GM19372 (cell line): ENCODE results near the gene PAQR4.

ENCODE experiments used
- ATAC-seq: cut with Tn5 transposase; IDR thresholded peaks from one replicate; pipeline ENCODE4 v1.9.1; 2021; ENCODE audit warnings: mild to moderate bottlenecking, low read depth, moderate library complexity; ENCODE audit not compliant: unreplicated experiment

Gene PAQR4

DNA sequence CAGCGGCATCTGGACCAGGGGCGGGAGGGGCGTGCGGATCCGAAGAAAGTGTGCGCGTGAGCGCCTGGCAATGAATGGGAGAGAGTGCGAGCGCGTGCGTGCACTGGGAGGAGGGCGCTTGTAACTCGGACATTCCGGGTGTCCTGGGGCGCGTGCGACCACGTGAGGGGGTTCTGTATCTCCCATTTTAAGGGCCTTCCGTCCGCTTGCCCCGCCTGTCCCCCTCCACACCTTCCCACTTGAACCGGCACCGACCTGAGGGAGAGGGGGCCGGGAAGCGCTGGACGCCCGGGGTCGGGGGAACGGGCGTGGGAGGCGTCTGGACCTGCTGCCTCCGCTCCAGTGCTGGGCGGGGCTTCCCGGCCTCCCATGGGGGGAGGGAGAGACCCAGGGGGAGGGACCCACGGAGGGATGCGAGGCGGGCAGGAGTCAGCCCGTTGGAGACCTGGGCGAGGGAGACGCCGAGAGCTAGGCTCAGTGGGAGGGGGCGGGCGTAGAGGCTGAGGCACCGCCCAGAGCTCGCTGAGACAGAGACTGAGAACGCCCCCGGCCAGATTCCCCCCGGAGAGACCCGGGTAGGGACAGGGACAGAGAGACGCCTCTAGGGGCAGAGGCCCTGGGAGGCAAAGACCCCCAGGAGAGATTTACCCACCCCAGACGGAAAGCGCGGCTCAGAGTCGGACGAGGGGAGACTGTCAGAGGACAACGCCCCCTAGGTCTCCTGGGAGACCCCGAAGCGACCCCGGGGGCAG, 5.2 kb upstream of the PAQR4 start, which contains the start of gene KREMEN2:
Gene KREMEN2, plus strand, starts transcription at position 553 of the 752 bp plus-strand sequence. CDS start 246 bp downstream, outside the sequence.
- ATAC-seq, result no peak

DNA sequence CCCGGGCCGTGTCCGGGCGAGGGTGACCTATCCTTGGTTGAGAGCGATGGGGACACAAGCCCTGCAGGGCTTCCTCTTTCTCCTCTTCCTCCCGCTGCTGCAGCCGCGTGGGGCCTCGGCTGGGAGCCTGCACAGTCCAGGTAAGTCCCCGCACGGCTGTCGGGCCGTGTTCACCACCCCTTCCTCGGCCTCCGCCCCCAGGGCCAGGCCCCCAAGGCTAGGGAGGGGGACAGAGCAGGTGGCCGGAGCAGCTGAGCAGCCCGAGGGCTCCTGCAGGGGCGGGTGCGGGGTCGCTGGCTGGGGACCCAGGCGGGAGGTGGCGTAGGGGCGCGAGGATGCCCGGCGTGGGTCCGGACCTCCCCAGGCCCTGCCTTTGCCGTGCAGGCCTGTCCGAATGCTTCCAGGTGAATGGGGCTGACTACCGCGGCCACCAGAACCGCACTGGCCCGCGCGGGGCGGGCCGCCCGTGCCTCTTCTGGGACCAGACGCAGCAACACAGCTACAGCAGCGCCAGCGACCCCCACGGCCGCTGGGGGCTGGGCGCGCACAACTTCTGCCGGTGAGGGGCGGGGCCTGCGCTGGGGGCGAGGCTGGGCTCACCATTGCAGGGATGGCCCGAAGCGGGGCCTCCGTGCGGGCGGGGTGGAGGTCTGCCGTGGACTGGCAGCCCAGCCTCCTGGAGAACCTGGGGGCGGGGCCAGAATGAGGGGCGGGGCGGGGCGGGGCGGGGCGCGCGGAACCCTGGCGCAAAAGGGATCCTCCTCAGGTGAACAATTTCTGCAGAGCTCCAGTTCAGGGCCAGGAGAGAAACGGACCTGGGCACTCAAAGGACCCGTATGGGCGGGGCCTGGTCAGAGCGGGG, 4.4 kb upstream of the PAQR4 start:
- ATAC-seq, result no peak

DNA sequence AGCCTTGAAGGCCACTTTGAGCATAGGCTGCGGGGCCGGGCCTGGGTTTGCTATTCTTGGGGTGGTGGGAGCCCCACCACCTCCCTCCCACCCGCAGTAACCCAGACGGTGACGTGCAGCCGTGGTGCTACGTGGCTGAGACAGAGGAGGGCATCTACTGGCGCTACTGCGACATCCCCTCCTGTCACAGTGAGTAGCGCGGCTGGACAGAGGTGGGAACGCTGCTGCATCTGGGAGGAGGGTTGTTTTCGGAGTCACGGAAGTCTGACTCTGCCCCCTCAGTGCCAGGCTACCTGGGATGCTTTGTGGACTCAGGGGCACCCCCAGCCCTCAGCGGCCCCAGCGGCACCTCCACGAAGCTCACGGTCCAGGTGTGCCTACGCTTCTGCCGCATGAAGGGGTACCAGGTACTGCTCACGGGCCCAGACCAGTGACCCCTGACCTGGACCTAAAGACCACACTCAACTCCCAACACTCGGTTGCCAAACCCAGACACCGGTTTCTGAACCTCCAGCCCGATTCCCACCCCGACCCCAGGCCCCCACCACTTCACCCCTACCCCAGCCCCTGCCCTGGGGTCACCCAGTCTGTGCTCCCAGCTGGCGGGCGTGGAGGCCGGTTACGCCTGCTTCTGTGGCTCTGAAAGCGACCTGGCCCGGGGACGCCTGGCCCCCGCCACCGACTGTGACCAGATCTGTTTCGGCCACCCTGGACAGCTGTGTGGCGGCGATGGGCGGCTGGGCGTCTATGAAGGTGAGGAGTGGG, 2.9 kb upstream of the PAQR4 start:
- no peak for ATAC-seq

DNA sequence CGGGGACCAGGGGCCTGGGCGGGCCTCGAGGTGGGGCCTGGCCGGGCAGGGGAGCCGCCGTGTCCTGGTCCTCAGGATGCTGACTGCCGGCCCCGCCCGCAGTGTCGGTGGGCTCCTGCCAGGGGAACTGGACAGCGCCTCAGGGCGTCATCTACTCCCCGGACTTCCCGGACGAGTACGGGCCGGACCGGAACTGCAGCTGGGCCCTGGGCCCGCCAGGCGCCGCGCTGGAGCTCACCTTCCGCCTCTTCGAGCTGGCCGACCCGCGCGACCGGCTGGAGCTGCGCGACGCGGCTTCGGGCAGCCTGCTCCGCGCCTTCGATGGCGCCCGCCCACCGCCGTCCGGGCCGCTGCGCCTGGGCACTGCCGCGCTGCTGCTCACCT, 2.3 kb upstream of the PAQR4 start:
- ATAC-seq, result no peak

DNA sequence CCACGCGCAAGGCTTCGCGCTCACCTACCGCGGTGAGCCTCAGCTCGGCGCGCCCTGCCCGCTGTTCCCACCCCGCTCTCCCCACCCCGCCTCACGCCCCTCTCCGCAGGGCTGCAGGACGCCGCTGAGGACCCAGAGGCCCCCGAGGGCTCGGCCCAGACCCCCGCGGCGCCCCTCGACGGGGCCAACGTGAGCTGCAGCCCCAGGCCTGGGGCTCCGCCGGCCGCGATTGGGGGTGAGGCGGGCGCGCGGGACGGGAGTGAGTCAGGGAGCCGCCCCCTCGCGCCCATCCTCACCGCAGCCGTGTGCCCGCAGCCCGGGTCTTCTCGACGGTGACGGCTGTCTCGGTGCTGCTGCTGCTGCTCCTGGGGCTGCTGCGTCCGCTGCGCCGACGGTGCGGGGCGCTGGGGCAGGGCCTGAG, 1.9 kb upstream of the PAQR4 start:
- ATAC-seq, result no peak

DNA sequence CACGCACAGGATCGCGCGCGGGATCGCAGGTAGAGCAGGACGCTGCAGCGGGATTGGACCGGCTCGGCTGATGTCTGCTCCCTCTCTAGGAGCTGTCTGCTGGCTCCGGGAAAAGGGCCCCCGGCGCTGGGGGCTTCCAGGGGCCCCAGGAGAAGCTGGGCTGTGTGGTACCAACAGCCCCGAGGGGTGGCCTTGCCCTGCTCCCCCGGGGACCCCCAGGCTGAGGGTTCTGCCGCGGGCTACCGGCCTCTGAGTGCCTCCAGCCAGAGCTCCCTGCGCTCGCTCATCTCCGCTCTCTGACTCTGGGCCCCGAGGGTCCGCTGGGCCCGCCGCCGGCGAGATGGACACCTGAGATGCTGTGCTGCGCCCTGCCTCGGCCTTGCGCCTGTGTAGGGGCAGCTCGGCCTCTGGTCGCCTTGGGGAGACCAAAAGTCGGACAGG, 1.4 kb upstream of the PAQR4 start:
- ATAC-seq, result no peak

DNA sequence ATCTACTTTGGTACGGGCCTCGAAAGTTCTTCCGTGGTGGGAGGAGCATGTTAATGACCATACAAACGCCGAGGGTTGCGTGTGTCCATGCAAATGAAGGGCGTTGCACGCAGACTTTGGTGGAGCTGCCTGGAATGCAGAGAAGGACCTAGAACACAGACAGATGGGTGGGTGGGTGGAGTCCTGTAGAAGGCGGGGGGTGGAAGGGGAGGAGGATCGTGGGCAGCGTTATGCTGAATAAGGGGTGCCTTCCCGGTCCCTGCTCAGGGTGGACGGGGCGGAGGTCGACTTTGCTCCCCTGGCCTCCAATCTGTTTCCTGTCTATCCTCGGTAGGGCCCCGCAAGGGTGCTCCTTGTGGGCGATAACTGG, 795 bp upstream of the PAQR4 start:
- ATAC-seq, result no peak

DNA sequence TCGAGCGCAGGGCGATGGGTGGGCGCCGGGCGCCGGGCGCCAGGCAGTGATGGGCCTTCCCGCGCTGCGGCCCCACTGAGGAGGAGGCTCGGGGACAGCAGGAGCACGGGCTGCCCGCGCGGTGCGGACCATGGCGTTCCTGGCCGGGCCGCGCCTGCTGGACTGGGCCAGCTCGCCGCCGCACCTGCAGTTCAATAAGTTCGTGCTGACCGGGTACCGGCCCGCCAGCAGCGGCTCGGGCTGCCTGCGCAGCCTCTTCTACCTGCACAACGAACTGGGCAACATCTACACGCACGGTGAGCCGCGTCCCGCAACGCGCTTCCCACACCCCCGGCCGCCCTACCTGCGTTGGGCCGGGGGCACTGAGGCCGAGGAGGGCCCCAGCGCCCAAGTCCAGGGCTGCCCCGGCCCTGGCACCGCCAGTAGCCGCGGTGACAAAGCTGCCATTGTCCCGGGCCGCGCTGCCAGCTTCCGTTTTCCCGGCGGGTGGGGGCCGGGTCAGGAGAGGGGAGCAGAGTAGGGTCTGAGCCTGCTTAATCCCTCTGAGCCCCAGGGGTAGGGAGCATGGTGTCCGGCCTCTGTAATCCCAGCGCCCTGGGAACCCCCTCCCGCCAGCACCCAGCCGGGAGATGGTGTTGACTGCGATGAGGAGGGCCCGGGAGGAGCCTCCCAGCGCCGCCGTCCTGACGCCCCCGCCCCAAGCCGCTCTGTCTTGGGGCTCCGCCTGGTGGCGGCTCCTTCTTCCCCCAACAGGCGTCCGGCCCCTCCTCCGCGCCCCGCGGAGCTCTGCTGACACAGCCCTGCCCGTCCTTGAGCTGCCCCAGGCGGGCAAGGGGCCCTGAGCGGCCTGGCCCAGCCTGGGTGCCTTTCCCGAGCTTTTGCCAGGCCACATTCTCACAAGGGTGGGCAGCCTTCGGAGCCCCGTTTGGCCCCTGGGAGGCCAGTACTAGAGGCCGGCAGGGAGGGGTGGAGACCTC, 685 bp downstream of the PAQR4 start:
- ATAC-seq, result peak; percentile 34

DNA sequence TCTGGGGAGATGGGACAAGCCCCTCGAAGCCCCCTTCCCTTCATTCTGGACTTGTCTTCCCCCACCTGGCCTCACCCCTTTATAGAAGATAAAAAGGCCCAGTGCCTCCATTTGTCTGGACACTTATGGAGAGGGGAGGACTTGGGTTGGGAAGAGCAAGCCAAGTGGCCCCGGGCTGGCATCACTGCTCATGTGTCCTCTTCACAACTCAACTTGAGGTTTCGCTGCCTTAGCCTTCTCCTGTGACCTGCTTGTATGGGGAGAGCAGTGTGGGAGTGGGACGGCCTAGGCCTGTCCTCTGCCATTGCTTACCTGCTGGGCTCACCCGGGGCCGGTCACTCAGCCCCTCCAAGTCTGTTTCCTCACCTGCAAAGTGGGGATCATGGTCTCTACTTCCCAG, 1.4 kb downstream of the PAQR4 start:
- no peak for ATAC-seq

DNA sequence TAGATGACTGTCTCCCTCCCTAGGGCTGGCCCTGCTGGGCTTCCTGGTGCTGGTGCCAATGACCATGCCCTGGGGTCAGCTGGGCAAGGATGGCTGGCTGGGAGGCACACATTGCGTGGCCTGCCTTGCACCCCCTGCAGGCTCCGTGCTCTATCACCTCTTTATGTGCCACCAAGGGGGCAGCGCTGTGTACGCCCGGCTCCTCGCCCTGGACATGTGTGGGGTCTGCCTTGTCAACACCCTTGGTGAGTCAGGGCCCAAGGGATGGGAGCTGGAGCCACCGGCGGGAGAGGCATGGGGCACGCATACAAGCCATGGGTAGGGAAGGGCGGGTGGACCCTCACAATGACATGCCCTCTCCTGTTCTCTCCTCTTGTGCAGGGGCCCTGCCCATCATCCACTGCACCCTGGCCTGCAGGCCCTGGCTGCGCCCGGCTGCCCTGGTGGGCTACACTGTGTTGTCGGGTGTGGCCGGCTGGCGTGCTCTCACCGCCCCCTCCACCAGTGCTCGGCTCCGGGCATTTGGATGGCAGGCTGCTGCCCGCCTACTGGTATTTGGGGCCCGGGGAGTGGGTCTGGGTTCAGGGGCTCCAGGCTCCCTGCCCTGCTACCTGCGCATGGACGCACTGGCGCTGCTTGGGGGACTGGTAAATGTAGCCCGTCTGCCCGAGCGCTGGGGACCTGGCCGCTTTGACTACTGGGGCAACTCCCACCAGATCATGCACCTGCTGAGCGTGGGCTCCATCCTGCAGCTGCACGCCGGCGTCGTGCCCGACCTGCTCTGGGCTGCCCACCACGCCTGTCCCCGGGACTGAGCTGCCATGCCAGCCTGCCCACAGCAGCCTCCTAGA, 2.2 kb downstream of the PAQR4 start:
- no peak for ATAC-seq

DNA sequence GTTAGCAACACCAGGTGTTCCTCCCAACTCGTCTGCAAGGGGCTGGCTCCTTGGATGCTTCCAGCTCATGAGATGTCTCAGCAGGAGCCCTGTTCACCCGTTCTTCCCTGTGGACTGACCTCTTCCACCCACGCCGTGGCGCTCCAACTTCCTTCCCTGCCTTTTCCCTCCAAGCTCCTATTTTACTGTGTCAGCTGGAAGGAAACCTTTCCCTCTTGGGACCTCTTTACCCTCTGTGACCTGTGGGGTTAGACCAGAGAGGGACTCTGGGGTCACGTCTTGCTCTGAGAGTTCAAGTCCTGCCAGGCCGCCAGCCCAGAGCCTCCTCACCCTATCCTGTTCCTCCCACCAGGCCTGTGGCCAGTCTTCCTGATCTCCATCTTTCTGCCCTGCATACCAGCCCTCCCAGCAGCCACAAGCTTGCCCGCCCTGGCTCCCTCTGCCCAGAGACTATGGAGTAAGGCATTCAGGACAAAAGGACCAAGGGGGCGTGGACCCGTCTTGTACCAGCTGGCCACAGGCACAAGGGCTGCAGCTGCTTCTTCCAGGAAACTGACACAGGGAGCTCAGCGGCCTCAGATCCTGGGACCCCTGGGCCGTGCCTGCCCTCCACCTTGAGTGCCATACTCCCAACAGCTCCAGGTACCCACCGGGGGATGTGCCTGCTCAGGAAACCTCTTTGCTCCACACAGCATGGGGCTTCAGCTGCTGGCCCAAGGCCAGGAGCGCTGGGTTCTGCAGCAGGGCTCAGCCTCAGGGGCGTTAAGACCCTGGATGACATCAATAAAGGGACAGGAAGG, 3.0 kb downstream of the PAQR4 start:
- no peak for ATAC-seq

DNA sequence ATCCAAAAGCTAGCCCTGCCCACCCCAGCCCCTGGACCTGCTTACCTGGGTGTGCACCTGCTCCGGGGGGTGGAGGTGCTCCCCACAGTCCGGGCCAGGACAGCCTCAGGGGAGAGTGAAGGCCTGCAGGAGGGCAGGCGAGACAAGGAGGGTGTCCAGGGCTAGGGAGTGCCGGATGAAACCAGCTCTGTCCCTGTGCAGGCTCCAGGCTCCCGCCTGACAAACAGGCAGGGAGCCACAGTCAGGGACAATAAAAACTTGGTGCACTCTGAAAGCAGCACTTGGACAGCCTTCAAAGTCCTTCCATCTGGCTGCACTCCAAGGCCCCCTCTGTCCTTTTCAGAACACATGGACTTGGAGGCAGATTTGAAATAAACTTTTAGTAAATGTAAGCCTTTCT, 3.9 kb downstream of the PAQR4 start:
- no peak for ATAC-seq

DNA sequence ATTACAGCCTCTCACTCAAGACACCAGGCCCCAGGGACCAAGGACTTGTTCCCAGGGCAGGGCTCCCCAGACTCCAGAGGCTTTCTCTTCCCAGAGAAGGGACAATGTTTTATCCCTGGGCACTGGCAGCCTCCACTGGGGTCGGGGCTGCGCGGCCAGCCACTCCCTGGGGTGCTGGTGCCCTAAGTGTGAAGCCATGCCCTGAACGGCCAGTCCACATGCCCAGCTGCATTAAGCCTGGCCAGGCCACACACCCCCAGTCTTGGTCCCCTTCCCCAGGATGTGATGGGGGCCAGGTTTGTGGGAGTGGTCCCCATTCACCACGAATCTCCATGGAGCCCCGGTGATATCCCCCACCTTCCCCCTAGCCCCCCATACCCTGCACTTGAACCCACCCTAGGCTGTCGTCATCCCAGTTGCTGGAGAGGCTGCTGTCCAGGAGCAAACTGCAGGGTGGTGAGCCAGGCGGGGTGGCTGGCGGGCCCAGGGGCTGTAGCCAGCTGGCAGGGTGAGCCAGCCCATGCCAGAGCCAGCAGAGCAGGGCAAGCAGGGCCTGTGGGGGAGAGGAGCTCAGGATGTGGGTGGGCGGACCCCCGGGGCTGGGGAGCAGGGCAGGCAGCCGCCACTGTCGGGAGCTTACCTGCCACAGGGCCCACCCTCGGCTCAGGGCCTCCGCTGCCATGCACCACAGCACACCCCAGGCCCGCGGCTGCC, 4.6 kb downstream of the PAQR4 start:
- ATAC-seq, result no peak

DNA sequence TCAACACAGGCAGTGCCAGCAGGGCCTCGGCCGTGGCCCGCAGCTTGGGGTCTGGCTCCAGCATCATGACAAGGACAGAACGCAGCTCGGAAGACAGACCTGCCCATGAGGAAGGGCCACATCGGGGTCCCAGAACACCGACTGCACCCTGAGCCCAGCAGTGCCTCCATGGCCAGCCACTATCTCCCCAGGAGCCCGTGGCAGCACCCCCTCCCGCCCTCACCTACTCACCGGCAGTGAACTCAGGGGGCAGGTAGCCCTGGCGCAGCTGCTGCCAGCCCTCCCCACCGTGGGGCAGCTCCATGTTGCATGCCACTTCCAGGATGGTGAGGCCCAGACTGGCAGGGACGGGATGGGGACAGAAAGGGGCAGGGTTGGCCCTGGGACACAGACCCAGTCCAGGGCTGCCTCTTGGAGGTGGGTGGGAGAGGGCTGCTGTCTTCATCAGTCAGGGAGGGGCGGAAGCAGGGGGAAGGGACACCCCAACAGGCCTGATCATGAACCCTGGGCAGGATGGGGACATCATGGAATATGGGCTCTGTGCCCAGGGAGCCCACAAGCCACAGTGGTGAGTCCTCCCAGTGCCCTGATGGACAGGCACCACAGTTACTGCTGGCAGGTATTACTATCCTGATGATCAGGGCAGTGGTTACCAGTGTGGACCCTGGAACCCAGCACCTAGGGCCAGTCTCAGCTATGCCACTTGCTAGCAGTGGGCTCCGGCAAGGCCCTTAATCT, 5.3 kb downstream of the PAQR4 start:
- ATAC-seq, result no peak

DNA sequence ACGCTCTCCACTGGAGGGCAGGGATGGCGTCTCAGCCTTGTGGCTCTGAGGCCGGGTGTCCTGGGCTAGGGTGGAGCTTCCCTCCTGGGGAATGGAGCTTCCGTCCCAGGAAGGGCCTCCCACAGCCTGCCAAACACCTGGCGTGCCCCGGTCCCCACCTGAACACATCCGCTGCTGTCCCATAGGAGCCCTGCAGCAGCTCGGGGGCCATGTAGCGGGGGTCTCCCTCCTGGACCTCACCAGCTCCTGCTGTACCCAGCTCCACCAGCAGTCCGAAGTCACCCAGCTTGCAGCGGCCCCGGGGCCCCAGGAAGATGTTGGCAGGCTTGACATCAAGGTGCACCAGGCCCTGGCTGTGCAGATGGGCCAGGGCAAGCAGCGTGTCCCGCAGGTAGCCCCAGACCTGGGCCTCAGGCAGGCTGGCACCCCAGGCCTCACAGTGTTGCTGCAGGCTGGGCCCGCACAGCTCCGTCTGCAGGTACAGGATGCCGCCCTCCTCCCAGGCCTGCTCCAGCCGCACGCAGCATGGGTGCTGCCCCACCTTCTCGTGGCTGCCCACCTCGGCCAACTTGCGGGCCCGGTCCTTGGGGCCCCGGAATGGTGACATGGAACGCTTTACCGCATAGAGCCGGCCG, 6.1 kb downstream of the PAQR4 start:
- no peak for ATAC-seq

DNA sequence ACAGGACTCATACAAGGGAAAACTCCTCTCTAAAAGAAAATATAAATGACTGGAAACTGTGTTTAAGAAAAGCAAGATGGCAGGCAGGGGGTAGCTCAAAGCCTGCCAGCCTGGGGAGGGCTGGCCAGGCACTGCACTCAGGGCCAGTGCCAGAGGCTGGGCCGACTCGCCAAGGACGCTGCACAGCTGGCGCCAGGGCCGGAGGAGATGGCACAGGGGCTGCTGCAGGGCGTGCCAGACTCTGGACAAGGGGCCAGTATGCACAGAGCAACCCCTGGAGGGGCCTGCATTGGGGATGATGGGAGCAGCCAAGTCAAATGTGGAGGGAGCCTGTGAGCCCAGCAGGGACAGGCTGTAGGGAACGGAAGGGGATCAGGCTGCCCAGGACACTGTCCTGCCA, 7.1 kb downstream of the PAQR4 start:
- ATAC-seq, result no peak
